GM12864 (cell line): ENCODE measurements around the gene ABCA13.

Experiments used
- DNase-seq: peaks from one replicate; pipeline ENCODE4 v3.0.0-alpha.2; 2011; ENCODE audit warnings: low read depth
- H3K4me3 ChIP-seq: 2 replicates; pipeline ENCODE4 v1.5.1; 2011; ENCODE audit warnings: mild to moderate bottlenecking, low read depth, low read length, control low read depth
- CTCF ChIP-seq: IDR thresholded peaks from 2 replicates; pipeline ENCODE4 v1.5.1; 2011; ENCODE audit warnings: low read depth, mild to moderate bottlenecking, moderate library complexity, low read length, control low read depth, inconsistent platforms; ENCODE audit errors: missing control alignments

ABCA13 gene

GRCh38 chr7:48638041-48638440 lies 466.8 kb downstream of the ABCA13 start:
- no peak for TF ChIP-seq CTCF
- H3K4me3 ChIP-seq, result no peak overlapping the region
- no peak for DNase-seq

GRCh38 chr7:48643431-48644013 lies 472.3 kb downstream of the ABCA13 start:
- DNase-seq, result no peak
- no peak overlapping the region for H3K4me3 ChIP-seq
- TF ChIP-seq CTCF, result no peak

GRCh38 chr7:48658138-48658537 lies 486.9 kb downstream of the ABCA13 start:
- DNase-seq, result no peak
- no peak overlapping the region for H3K4me3 ChIP-seq
- TF ChIP-seq CTCF, result no peak

GRCh38 chr7:48660306-48660870 lies 489.1 kb downstream of the ABCA13 start:
- DNase-seq, result no peak
- no peak for TF ChIP-seq CTCF
- no peak overlapping the region for H3K4me3 ChIP-seq

DNA sequence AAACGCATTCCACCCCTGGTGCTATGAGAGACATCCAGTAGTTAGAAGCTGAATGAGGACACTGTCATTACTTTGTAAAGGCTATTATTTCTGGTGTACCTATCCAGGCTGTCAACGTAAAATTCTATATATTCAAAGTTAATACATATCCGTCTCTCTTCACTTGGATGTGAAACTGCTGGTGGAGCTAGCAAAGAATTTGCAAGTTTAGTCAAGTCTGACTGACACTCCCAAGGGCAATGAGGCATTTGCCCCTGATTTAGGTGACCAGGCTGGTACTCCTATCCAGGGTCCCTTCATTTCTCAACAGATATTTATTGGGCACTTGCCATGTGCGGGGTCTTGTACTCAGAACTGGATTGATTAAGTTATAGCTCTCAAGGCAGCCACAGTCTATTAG lies 493.0 kb downstream of the ABCA13 start:
- no peak overlapping the region for H3K4me3 ChIP-seq
- no peak for TF ChIP-seq CTCF
- DNase-seq, result no peak

- TF ChIP-seq CTCF, result no peak
- no peak overlapping the region for H3K4me3 ChIP-seq
- DNase-seq, result no peak
These were observed 494.3 kb downstream of the ABCA13 start for GRCh38 chr7:48665353-48666135.

- no peak overlapping the region for H3K4me3 ChIP-seq
- no peak for DNase-seq
- TF ChIP-seq CTCF, result no peak
These were observed 496.1 kb downstream of the ABCA13 start for GRCh38 chr7:48667407-48667806.
